ENCODE data around the gene PLEKHG5.

GRCh38 chr1:6485168-6486101 lies 6.0 kb downstream of the PLEKHG5 start:
- TF ChIP-seq, protein P1, sequence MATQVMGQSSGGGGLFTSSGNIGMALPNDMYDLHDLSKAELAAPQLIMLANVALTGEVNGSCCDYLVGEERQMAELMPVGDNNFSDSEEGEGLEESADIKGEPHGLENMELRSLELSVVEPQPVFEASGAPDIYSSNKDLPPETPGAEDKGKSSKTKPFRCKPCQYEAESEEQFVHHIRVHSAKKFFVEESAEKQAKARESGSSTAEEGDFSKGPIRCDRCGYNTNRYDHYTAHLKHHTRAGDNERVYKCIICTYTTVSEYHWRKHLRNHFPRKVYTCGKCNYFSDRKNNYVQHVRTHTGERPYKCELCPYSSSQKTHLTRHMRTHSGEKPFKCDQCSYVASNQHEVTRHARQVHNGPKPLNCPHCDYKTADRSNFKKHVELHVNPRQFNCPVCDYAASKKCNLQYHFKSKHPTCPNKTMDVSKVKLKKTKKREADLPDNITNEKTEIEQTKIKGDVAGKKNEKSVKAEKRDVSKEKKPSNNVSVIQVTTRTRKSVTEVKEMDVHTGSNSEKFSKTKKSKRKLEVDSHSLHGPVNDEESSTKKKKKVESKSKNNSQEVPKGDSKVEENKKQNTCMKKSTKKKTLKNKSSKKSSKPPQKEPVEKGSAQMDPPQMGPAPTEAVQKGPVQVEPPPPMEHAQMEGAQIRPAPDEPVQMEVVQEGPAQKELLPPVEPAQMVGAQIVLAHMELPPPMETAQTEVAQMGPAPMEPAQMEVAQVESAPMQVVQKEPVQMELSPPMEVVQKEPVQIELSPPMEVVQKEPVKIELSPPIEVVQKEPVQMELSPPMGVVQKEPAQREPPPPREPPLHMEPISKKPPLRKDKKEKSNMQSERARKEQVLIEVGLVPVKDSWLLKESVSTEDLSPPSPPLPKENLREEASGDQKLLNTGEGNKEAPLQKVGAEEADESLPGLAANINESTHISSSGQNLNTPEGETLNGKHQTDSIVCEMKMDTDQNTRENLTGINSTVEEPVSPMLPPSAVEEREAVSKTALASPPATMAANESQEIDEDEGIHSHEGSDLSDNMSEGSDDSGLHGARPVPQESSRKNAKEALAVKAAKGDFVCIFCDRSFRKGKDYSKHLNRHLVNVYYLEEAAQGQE (IDR thresholded peaks at IDR 0.05; ENCODE audit: low read depth): no peak
- TF ChIP-seq CEBPB (IDR thresholded peaks at IDR 0.05) (no peak), TCF12 (IDR thresholded peaks at IDR 0.05; ENCODE audit: low read depth) (no peak), RAD21 (IDR thresholded peaks at IDR 0.05; ENCODE audit: low read depth) (no peak), YY1 (IDR thresholded peaks at IDR 0.05; ENCODE audit: low read depth) (peak; percentile 56; the same call in 1 of the 2 replicates), EP300 (IDR thresholded peaks at IDR 0.05; ENCODE audit: borderline replicate concordance) (no peak), EGR1 (IDR thresholded peaks at IDR 0.05) (0 out of 2 replicates have a peak, but pooled peaks have one; percentile 6), FOXM1 (IDR thresholded peaks at IDR 0.05; ENCODE audit: borderline replicate concordance, low read depth) (no peak), CREB1 (IDR thresholded peaks at IDR 0.05; ENCODE audit: low read depth) (no peak), TAF1 (IDR thresholded peaks at IDR 0.05; ENCODE audit: low read depth) (no peak), TEAD4 (IDR thresholded peaks at IDR 0.05) (no peak)
- TF ChIP-seq, protein P2, sequence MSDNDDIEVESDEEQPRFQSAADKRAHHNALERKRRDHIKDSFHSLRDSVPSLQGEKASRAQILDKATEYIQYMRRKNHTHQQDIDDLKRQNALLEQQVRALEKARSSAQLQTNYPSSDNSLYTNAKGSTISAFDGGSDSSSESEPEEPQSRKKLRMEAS (IDR thresholded peaks at IDR 0.05): no peak
